ENCODE data around the gene LMF1.

DNA sequence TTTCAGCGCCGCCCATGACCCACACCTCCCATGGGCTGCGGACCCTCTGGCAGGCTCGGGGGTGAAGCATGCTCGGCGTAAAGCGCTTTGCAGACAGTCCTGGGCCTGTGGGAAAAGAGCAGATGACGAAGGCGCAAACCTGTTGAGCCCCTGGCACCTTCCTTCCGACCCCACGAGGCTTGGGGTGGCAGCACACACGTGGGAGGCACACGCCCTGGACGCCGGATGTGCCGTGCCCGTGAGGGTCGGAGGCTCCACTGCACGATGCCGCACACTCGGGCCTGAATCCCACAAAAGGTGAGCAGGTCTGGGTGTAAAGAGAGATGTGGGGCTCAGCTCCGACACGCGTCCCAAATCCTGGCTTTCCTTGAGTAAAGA lies 71.1 kb downstream of the LMF1 start:
- TF ChIP-seq POLR2A (IDR thresholded peaks at IDR 0.05; ENCODE audit: low read depth, low read length) (no peak), CEBPB (IDR thresholded peaks at IDR 0.05; ENCODE audit: low read depth, low read length) (no peak), USF2 (IDR thresholded peaks at IDR 0.05; ENCODE audit: low read depth, low read length) (no peak), MAZ (IDR thresholded peaks at IDR 0.05; ENCODE audit: borderline replicate concordance, low read depth, low read length) (no peak), MAFK (IDR thresholded peaks at IDR 0.05; ENCODE audit: low read depth, low read length) (no peak), RAD21 (IDR thresholded peaks at IDR 0.05; ENCODE audit: low read length) (no peak), MXI1 (IDR thresholded peaks at IDR 0.05; ENCODE audit: borderline replicate concordance, low read depth, low read length) (no peak), RFX5 (IDR thresholded peaks at IDR 0.05; ENCODE audit: low read depth, low read length) (no peak), FOS (IDR thresholded peaks at IDR 0.05; ENCODE audit: low read depth, low read length) (no peak), SMC3 (IDR thresholded peaks at IDR 0.05; ENCODE audit: low read depth, low read length) (no peak), ELK1 (IDR thresholded peaks at IDR 0.05; ENCODE audit: borderline replicate concordance, low read depth, low read length) (no peak), NFE2L2 (IDR thresholded peaks at IDR 0.05; ENCODE audit: low read depth, low read length) (no peak), BHLHE40 (IDR thresholded peaks at IDR 0.05; ENCODE audit: low read depth, low read length) (no peak)
- TF ChIP-seq, protein P1, sequence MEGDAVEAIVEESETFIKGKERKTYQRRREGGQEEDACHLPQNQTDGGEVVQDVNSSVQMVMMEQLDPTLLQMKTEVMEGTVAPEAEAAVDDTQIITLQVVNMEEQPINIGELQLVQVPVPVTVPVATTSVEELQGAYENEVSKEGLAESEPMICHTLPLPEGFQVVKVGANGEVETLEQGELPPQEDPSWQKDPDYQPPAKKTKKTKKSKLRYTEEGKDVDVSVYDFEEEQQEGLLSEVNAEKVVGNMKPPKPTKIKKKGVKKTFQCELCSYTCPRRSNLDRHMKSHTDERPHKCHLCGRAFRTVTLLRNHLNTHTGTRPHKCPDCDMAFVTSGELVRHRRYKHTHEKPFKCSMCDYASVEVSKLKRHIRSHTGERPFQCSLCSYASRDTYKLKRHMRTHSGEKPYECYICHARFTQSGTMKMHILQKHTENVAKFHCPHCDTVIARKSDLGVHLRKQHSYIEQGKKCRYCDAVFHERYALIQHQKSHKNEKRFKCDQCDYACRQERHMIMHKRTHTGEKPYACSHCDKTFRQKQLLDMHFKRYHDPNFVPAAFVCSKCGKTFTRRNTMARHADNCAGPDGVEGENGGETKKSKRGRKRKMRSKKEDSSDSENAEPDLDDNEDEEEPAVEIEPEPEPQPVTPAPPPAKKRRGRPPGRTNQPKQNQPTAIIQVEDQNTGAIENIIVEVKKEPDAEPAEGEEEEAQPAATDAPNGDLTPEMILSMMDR (conservative IDR thresholded peaks at IDR 0.05; ENCODE audit: low read depth, low read length) = no peak
